ENCODE results near the gene KLHL40. TPM values are rescaled to one million over a fixed set of nuclear protein-coding genes. Genes with fewer than 3 reads are reported as not detected.

Gene KLHL40
- total RNA-seq, 1 experiment from 2014 or later, result not detected

GRCh38 chr3:42734263-42734860 is 49.0 kb downstream of the KLHL40 start:
- intact Hi-C loops (cut with micrococcal nuclease; ENCODE audit: unreplicated experiment) (no loop called here), in situ Hi-C loops (cut with HindIII; ENCODE audit: low pct_unique_long_range_greater_than_20kb, low sequenced_read_pairs) (no loop called here)
- no peaks in the 10 kb centered on the region for H3K4me1 ChIP-seq (ENCODE audit: control insufficient read depth, insufficient read depth, low read length)
- H3K27me3 ChIP-seq (ENCODE audit: control insufficient read depth, insufficient read depth, low read length), result no peaks in the 10 kb centered on the region
- H3K4me3 ChIP-seq (ENCODE audit: low read depth in 2 of 2, low read length in 2 of 2), result no peak overlapping the region
- DNase-seq (ENCODE audit: low read depth, low spot score) (no peak), ATAC-seq (no peak)
- no TSS peak for BruUV-seq (replicated peaks)
- H3K27ac ChIP-seq (ENCODE audit: low read length), result no peak overlapping the region
- ChIA-PET CTCF (no interaction called here), POLR2A (no interaction called here)
- H3K9me3 ChIP-seq (ENCODE audit: control insufficient read depth, insufficient read depth, low read depth, low read length), result no peaks in the 10 kb centered on the region
- TF ChIP-seq TCF7L2 (IDR thresholded peaks at IDR 0.05; ENCODE audit: low read depth, low read length) (no peak), CTCF (IDR thresholded peaks at IDR 0.05) (no peak), SIN3A (IDR thresholded peaks at IDR 0.05; ENCODE audit: borderline replicate concordance, insufficient read depth, low read depth, low read length) (no peak), REST (IDR thresholded peaks at IDR 0.05; ENCODE audit: insufficient read depth in 1 of 2, low read depth in 2 of 2, low read length in 1 of 2) (no peak), POLR2AphosphoS5 (IDR thresholded peaks at IDR 0.05; ENCODE audit: low read depth, low read length) (no peak)
- no peaks in the 10 kb centered on the region for H3K36me3 ChIP-seq (ENCODE audit: control insufficient read depth, insufficient read depth, low read length)

- Histone ChIP-seq H3K9me3 (ENCODE audit: control insufficient read depth, insufficient read depth, low read depth, low read length) (no peaks in the 10 kb centered on the region), H3K4me3 (ENCODE audit: low read depth in 2 of 2, low read length in 2 of 2) (no peak overlapping the region), H3K27ac (ENCODE audit: low read length) (no peak overlapping the region), H3K36me3 (ENCODE audit: control insufficient read depth, insufficient read depth, low read length) (no peaks in the 10 kb centered on the region), H3K4me1 (ENCODE audit: control insufficient read depth, insufficient read depth, low read length) (no peaks in the 10 kb centered on the region), H3K27me3 (ENCODE audit: control insufficient read depth, insufficient read depth, low read length) (no peaks in the 10 kb centered on the region)
- BruUV-seq (replicated peaks), result no TSS peak
- in situ Hi-C loops (cut with HindIII; ENCODE audit: low pct_unique_long_range_greater_than_20kb, low sequenced_read_pairs), result no loop called here
- intact Hi-C loops (cut with micrococcal nuclease; ENCODE audit: unreplicated experiment), result no loop called here
- ATAC-seq, result no peak
- TF ChIP-seq SIN3A (IDR thresholded peaks at IDR 0.05; ENCODE audit: borderline replicate concordance, insufficient read depth, low read depth, low read length) (no peak), REST (IDR thresholded peaks at IDR 0.05; ENCODE audit: insufficient read depth in 1 of 2, low read depth in 2 of 2, low read length in 1 of 2) (no peak), POLR2AphosphoS5 (IDR thresholded peaks at IDR 0.05; ENCODE audit: low read depth, low read length) (no peak), CTCF (IDR thresholded peaks at IDR 0.05) (no peak), TCF7L2 (IDR thresholded peaks at IDR 0.05; ENCODE audit: low read depth, low read length) (no peak)
- no peak for DNase-seq (ENCODE audit: low read depth, low spot score)
- ChIA-PET POLR2A (no interaction called here), CTCF (no interaction called here)
These were observed 49.7 kb downstream of the KLHL40 start for GRCh38 chr3:42735019-42735418.

Data from Panc1 (cell line).